Neural progenitor cell (in vitro differentiated cells): ENCODE data around the gene IL3RA. TPM values are rescaled to one million over a fixed set of nuclear protein-coding genes. Genes with fewer than 3 reads are reported as not detected.

ENCODE experiments used
- DNase-seq: peaks from one replicate; pipeline ENCODE4 v3.0.0-alpha.2; 2016; ENCODE audit warnings: low spot score
- H2AFZ ChIP-seq: fragments of 200-600 bp; sonication (generic); replicated peaks from 2 replicates; pipeline ENCODE4 v1.6.1; 2016; ENCODE audit warnings: antibody characterized with exemption
- H3F3A ChIP-seq: fragments of 200-600 bp; sonication (generic); 2 replicates; pipeline ENCODE4 v1.6.1; 2016; ENCODE audit warnings: antibody characterized with exemption, low read depth
- H3K27ac ChIP-seq: fragments of 200-600 bp; sonication (generic); 2 replicates; pipeline ENCODE4 v1.5.1; 2016; ENCODE audit warnings: mild to moderate bottlenecking
- H3K27me3 ChIP-seq: fragments of 200-600 bp; sonication (generic); 2 replicates; pipeline ENCODE4 v1.6.1; 2016; ENCODE audit warnings: mild to moderate bottlenecking, moderate library complexity
- H3K36me3 ChIP-seq: fragments of 200-600 bp; sonication (generic); 2 replicates; pipeline ENCODE4 v1.5.1; 2016
- H3K4me1 ChIP-seq: fragments of 200-600 bp; sonication (generic); 2 replicates; pipeline ENCODE4 v1.6.1; 2016; ENCODE audit warnings: mixed run types
- H3K4me2 ChIP-seq: fragments of 200-600 bp; sonication (generic); 2 replicates; pipeline ENCODE4 v1.6.1; 2016
- H3K4me3 ChIP-seq: fragments of 200-600 bp; sonication (generic); 2 replicates; pipeline ENCODE4 v1.5.1; 2016
- H3K79me2 ChIP-seq: fragments of 200-600 bp; sonication (generic); 2 replicates; pipeline ENCODE4 v1.6.1; 2016; ENCODE audit warnings: low read depth
- H3K9ac ChIP-seq: fragments of 200-600 bp; sonication (generic); 2 replicates; pipeline ENCODE4 v1.6.1; 2016
- H3K9me3 ChIP-seq: fragments of 200-600 bp; sonication (generic); 2 replicates; pipeline ENCODE4 v1.5.1; 2016; ENCODE audit warnings: low read depth
- H4K20me1 ChIP-seq: fragments of 200-600 bp; sonication (generic); 2 replicates; pipeline ENCODE4 v1.6.1; 2016; ENCODE audit warnings: low read depth
- H3K27ac Mint-ChIP-seq: 3 replicates; pipeline ENCODE4 v1.8.0; 2021; ENCODE audit warnings: mixed read lengths
- H3K27me3 Mint-ChIP-seq: 2 replicates; pipeline ENCODE4 v1.8.0; 2022; ENCODE audit warnings: low read depth, mild to moderate bottlenecking, inconsistent platforms, moderate library complexity, mixed read lengths; ENCODE audit not compliant: insufficient read depth
- H3K36me3 Mint-ChIP-seq: 3 replicates; pipeline ENCODE4 v1.8.0; 2021; ENCODE audit warnings: mixed read lengths
- H3K4me1 Mint-ChIP-seq: 3 replicates; pipeline ENCODE4 v1.8.0; 2021; ENCODE audit warnings: mixed read lengths
- H3K4me3 Mint-ChIP-seq: 3 replicates; pipeline ENCODE4 v1.8.0; 2021; ENCODE audit warnings: mild to moderate bottlenecking, moderate library complexity, mixed read lengths
- H3K9me3 Mint-ChIP-seq: 3 replicates; pipeline ENCODE4 v1.8.0; 2020; ENCODE audit warnings: mixed read lengths
- CTCF ChIP-seq: fragments of 200-600 bp; sonication (generic); IDR thresholded peaks from 2 replicates; pipeline ENCODE4 v1.5.1; 2017; ENCODE audit warnings: antibody characterized with exemption, mild to moderate bottlenecking
- EZH2 ChIP-seq: fragments of 200-600 bp; sonication (generic); IDR thresholded peaks from 2 replicates; pipeline ENCODE4 v1.6.1; 2017; ENCODE audit warnings: antibody characterized with exemption, mild to moderate bottlenecking, moderate library complexity
- EZH2phosphoT487 ChIP-seq: fragments of 200-600 bp; sonication (generic); IDR thresholded peaks from 2 replicates; pipeline ENCODE4 v1.6.1; 2017; ENCODE audit warnings: antibody characterized with exemption
- total RNA-seq: library from RNA; depleted of rRNA; stranded (reverse); fragments of >200 nt; gene quantifications from 2 replicates; pipeline ENCODE4 v1.2.3, GENCODE V29; 2015; ENCODE audit warnings: low replicate concordance

The IL3RA gene
- total RNA-seq, 1 donor from 2014 or later: not detected

DNA sequence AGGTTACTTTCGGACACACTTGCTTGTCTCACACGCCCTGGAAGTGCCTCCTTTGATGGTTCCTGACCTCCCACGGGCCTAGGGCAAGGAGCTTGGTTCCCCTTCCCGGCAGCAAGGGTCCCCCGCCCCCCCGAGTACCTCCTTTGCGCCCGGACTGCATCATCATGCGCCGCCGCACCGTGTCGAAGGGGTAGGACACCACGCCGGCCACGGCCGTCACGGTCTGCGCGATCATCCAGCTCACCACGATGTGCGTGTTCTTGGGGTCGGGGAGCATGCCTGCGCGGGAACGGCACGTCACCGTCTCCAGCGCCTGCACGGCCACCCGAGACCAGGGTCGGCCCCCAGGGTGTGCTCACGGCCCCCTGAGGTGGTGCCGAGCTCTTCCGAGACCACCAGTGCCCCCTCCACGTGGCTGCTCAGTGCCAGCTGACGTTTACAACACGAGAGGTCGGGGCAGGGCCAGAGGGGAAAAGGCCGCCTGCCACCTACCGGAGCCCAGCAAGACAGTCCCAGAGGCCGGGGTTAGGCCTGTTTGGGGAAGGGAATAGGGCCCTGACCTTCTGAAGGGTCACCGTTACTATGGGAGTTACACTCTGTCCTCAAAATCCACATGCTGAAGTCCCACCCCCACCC is 50.7 kb downstream of the IL3RA start:
- Histone ChIP-seq H3K4me1 (peaks cover 11% of the 10 kb centered on the region), H3K9ac (no peak overlapping the region), H3K4me3 (no peak overlapping the region), H3K27me3 (no peaks in the 10 kb centered on the region), H3K4me2 (no peak overlapping the region), H3F3A (peaks cover 36% of the 10 kb centered on the region), H3K36me3 (peaks cover 6% of the 10 kb centered on the region), H3K79me2 (peaks cover 49% of the 10 kb centered on the region), H3K27ac (no peak overlapping the region), H4K20me1 (peaks cover 58% of the 10 kb centered on the region), H3K9me3 (no peaks in the 10 kb centered on the region), H2AFZ (no peak overlapping the region)
- no peak overlapping the region for H3K27ac Mint-ChIP-seq
- H3K4me1 Mint-ChIP-seq: peaks cover 13% of the 10 kb centered on the region
- TF ChIP-seq EZH2 (no peak), EZH2phosphoT487 (no peak), CTCF (no peak)
- no peaks in the 10 kb centered on the region for H3K9me3 Mint-ChIP-seq
- H3K27me3 Mint-ChIP-seq: peaks cover 7% of the 10 kb centered on the region
- peak overlapping the region; percentile 42 for H3K4me3 Mint-ChIP-seq
- H3K36me3 Mint-ChIP-seq: peaks cover 34% of the 10 kb centered on the region
- no peak for DNase-seq

DNA sequence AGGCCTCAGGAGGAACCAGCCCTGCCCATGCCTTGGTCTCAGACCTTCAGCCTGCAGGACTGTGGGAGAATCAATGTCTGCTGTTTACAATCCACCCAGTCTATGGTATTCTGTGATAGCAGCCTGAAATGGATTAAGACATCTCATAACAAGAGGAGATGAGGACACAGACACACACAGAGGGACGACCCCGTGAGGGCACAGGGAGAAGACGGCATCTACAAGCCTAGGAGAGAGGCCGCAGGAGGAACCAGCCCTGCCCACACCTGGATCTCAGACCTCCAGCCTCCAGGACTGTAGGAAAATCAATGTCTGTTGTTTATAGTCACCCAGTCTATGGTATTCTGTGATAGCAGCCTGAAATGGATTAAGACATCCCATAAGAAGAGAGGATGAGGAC is 52.1 kb downstream of the IL3RA start:
- H3K27ac ChIP-seq: no peak overlapping the region
- peak overlapping the region; percentile 30 for H3K4me3 Mint-ChIP-seq

GRCh38 chrX:1389181-1389992 is 52.8 kb downstream of the IL3RA start:
- TF ChIP-seq EZH2 (no peak), CTCF (no peak), EZH2phosphoT487 (no peak)
- no peaks in the 10 kb centered on the region for H3K9me3 ChIP-seq
- H3K4me1 Mint-ChIP-seq: peaks cover 18% of the 10 kb centered on the region
- H3K27me3 ChIP-seq: no peaks in the 10 kb centered on the region
- H3K9ac ChIP-seq: no peak overlapping the region
- no peak overlapping the region for H3K4me2 ChIP-seq
- peaks cover 37% of the 10 kb centered on the region for H3F3A ChIP-seq
- H4K20me1 ChIP-seq: peaks cover 58% of the 10 kb centered on the region
- no peak overlapping the region for H2AFZ ChIP-seq
- H3K36me3 Mint-ChIP-seq: peaks cover 29% of the 10 kb centered on the region
- H3K27ac Mint-ChIP-seq: no peak overlapping the region
- H3K27ac ChIP-seq: no peak overlapping the region
- peaks cover 6% of the 10 kb centered on the region for H3K36me3 ChIP-seq
- no peak for DNase-seq
- no peak overlapping the region for H3K4me3 ChIP-seq
- peaks cover 17% of the 10 kb centered on the region for H3K4me1 ChIP-seq
- peak overlapping the region; percentile 53 for H3K4me3 Mint-ChIP-seq
- no peaks in the 10 kb centered on the region for H3K9me3 Mint-ChIP-seq
- peaks cover 7% of the 10 kb centered on the region for H3K27me3 Mint-ChIP-seq
- H3K79me2 ChIP-seq: peaks cover 64% of the 10 kb centered on the region

More for the DNA sequence above, 52.1 kb downstream of the IL3RA start:
- peaks cover 6% of the 10 kb centered on the region for H3K36me3 ChIP-seq
- H3K79me2 ChIP-seq: peaks cover 56% of the 10 kb centered on the region
- H2AFZ ChIP-seq: no peak overlapping the region
- H3K4me3 ChIP-seq: no peak overlapping the region
- H3K9ac ChIP-seq: no peak overlapping the region
- no peak for DNase-seq
- peaks cover 58% of the 10 kb centered on the region for H4K20me1 ChIP-seq
- no peak overlapping the region for H3K27ac Mint-ChIP-seq
- H3K9me3 ChIP-seq: no peaks in the 10 kb centered on the region
- no peak for TF ChIP-seq CTCF
- peaks cover 7% of the 10 kb centered on the region for H3K27me3 Mint-ChIP-seq
- H3K9me3 Mint-ChIP-seq: no peaks in the 10 kb centered on the region
- H3K36me3 Mint-ChIP-seq: peaks cover 29% of the 10 kb centered on the region
- H3K4me2 ChIP-seq: no peak overlapping the region
- peaks cover 42% of the 10 kb centered on the region for H3F3A ChIP-seq
- H3K4me1 ChIP-seq: peaks cover 17% of the 10 kb centered on the region
- no peaks in the 10 kb centered on the region for H3K27me3 ChIP-seq
- peaks cover 13% of the 10 kb centered on the region for H3K4me1 Mint-ChIP-seq
